HG02571 (cell line): ENCODE measurements around the gene LAMB3.

Experiments
- ATAC-seq: cut with Tn5 transposase; IDR thresholded peaks from one replicate; pipeline ENCODE4 v1.9.1; 2021; ENCODE audit warnings: mild to moderate bottlenecking, moderate library complexity; ENCODE audit not compliant: unreplicated experiment

Gene LAMB3

GRCh38 chr1:209600541-209600940, 51.7 kb downstream of the LAMB3 start:
- no peak for ATAC-seq

- ATAC-seq, result no peak
Observed at GRCh38 chr1:209598227-209598626, 54.0 kb downstream of the LAMB3 start.

GRCh38 chr1:209597499-209597898, 54.7 kb downstream of the LAMB3 start:
- no peak for ATAC-seq

- ATAC-seq, result no peak
Observed at GRCh38 chr1:209595599-209596285, 56.5 kb downstream of the LAMB3 start.

GRCh38 chr1:209595028-209595427, 57.2 kb downstream of the LAMB3 start:
- no peak for ATAC-seq

GRCh38 chr1:209594440-209594839, 57.8 kb downstream of the LAMB3 start:
- no peak for ATAC-seq

GRCh38 chr1:209593747-209594146, 58.5 kb downstream of the LAMB3 start:
- ATAC-seq, result no peak

- no peak for ATAC-seq
Observed at GRCh38 chr1:209590405-209590804, 61.8 kb downstream of the LAMB3 start.

- no peak for ATAC-seq
Observed at GRCh38 chr1:209589863-209590262, 62.4 kb downstream of the LAMB3 start.

GRCh38 chr1:209589440-209589839, 62.8 kb downstream of the LAMB3 start:
- no peak for ATAC-seq

- no peak for ATAC-seq
Observed at GRCh38 chr1:209587789-209588188, 64.4 kb downstream of the LAMB3 start.

- ATAC-seq, result no peak
Observed at GRCh38 chr1:209586221-209586740, 65.9 kb downstream of the LAMB3 start.

GRCh38 chr1:209585672-209586071, 66.6 kb downstream of the LAMB3 start:
- ATAC-seq, result no peak

- ATAC-seq, result no peak
Observed at GRCh38 chr1:209585197-209585596, 67.0 kb downstream of the LAMB3 start.

- no peak for ATAC-seq
Observed at GRCh38 chr1:209584231-209584672, 68.0 kb downstream of the LAMB3 start.

- ATAC-seq, result no peak
Observed at GRCh38 chr1:209583408-209583807, 68.8 kb downstream of the LAMB3 start, which contains the start of gene CAMK1G. Gene CAMK1G (plus strand): TSS chr1:209583714. CDS start chr1:209594984, 11,270 bp downstream.

GRCh38 chr1:209580577-209580976, 71.6 kb downstream of the LAMB3 start:
- no peak for ATAC-seq

GRCh38 chr1:209577346-209577745, 74.9 kb downstream of the LAMB3 start:
- ATAC-seq, result no peak

GRCh38 chr1:209576392-209577197, 75.6 kb downstream of the LAMB3 start:
- ATAC-seq, result peak; percentile 81

GRCh38 chr1:209570743-209571142, 81.5 kb downstream of the LAMB3 start:
- no peak for ATAC-seq

GRCh38 chr1:209569455-209570207, 82.6 kb downstream of the LAMB3 start:
- ATAC-seq, result no peak
